Keratinocyte (primary cell): ENCODE measurements around the gene MDN1. TPM values are rescaled to one million over a fixed set of nuclear protein-coding genes. Genes with fewer than 3 reads are reported as not detected.
A peak's percentile ranks its signal among the peaks of the same experiment; 100 is the strongest.

ENCODE experiments used
- DNase-seq: peaks from one replicate; pipeline ENCODE4 v3.0.0-alpha.2; 2011; ENCODE audit warnings: low read depth, missing footprints, low spot score
- FAIRE-seq: peaks from 2 replicates; lab custom pipeline; 2011; peaks lifted over from hg19 to GRCh38; lab: Jason Lieb, UNC
- H2AFZ ChIP-seq: 2 replicates; pipeline ENCODE4 v1.6.0; 2012; ENCODE audit warnings: low read length, control low read depth, inconsistent platforms; ENCODE audit not compliant: control insufficient read depth
- H3K27ac ChIP-seq: 2 replicates; pipeline ENCODE4 v1.5.1; 2011; ENCODE audit warnings: low read length; ENCODE audit not compliant: control insufficient read depth, insufficient read depth
- H3K27me3 ChIP-seq: 3 replicates; pipeline ENCODE4 v1.6.0; 2011; ENCODE audit warnings: low read length; ENCODE audit not compliant: control insufficient read depth, insufficient read depth; ENCODE audit errors: extremely low read depth
- H3K36me3 ChIP-seq, 2 experiments: 2 replicates in 1 of 2; 3 replicates in 1 of 2; pipeline ENCODE4 v1.5.1; 2011; ENCODE audit warnings: low read length in 2 of 2, mild to moderate bottlenecking in 1 of 2; ENCODE audit not compliant: control insufficient read depth in 2 of 2, insufficient read depth in 2 of 2; ENCODE audit errors: extremely low read depth in 1 of 2
- H3K4me1 ChIP-seq: 3 replicates; pipeline ENCODE4 v1.5.1; 2011; ENCODE audit warnings: low read length; ENCODE audit not compliant: control insufficient read depth, insufficient read depth; ENCODE audit errors: extremely low read depth
- H3K4me2 ChIP-seq: 3 replicates; pipeline ENCODE4 v1.6.0; 2011; ENCODE audit warnings: low read depth, low read length; ENCODE audit not compliant: control insufficient read depth, insufficient read depth; ENCODE audit errors: extremely low read depth
- H3K4me3 ChIP-seq, 3 experiments: fragments of 200-600 bp in 1 of 3; sonication (generic) in 1 of 3; 2 replicates in 2 of 3; 3 replicates in 1 of 3; pipeline ENCODE4 v1.5.1; 2011 to 2016; ENCODE audit warnings: low read length in 3 of 3, mild to moderate bottlenecking in 3 of 3, control low read depth in 2 of 3, inconsistent platforms in 1 of 3, low read depth in 1 of 3, mixed read lengths in 1 of 3, mixed run types in 1 of 3, moderate library complexity in 1 of 3; ENCODE audit not compliant: control insufficient read depth in 2 of 3, insufficient read depth in 2 of 3; ENCODE audit errors: extremely low read depth in 1 of 3
- H3K79me2 ChIP-seq: 2 replicates; pipeline ENCODE4 v1.6.0; 2012; ENCODE audit warnings: low read length; ENCODE audit not compliant: control insufficient read depth, insufficient read depth
- H3K9ac ChIP-seq: 3 replicates; pipeline ENCODE4 v1.6.0; 2011; ENCODE audit warnings: low read length; ENCODE audit not compliant: control insufficient read depth, insufficient read depth; ENCODE audit errors: extremely low read depth
- H3K9me1 ChIP-seq: 3 replicates; pipeline ENCODE4 v1.6.0; 2011; ENCODE audit warnings: low read length; ENCODE audit not compliant: control insufficient read depth, insufficient read depth; ENCODE audit errors: extremely low read depth
- H3K9me3 ChIP-seq: 2 replicates; pipeline ENCODE4 v1.5.1; 2012; ENCODE audit warnings: low read depth, low read length; ENCODE audit not compliant: control insufficient read depth
- H4K20me1 ChIP-seq: 3 replicates; pipeline ENCODE4 v1.6.0; 2011; ENCODE audit warnings: low read length; ENCODE audit not compliant: control insufficient read depth, insufficient read depth; ENCODE audit errors: extremely low read depth
- EZH2 ChIP-seq: IDR thresholded peaks from one replicate; pipeline ENCODE4 v1.6.1; 2012; ENCODE audit warnings: inconsistent platforms, mild to moderate bottlenecking, low read length, moderate library complexity
- dilution Hi-C: fragments of 300-500 bp; cut with MboI; formaldehyde crosslinking; loops from one replicate; pipeline ENCODE4 v1.7.0; 2020; ENCODE audit warnings: low sequenced_read_pairs; ENCODE audit not compliant: extremely low pct_ligation_motif_present
- polyA plus RNA-seq, 5 experiments: library from polyadenylated mRNA; depleted of rRNA in 3 of 5; stranded (reverse) in 3 of 5; stranded (forward) in 1 of 5; unstranded in 1 of 5; fragments of >200 nt; gene quantifications; 1 replicate in 1 of 5; 2 replicates in 3 of 5; 3 replicates in 1 of 5; pipeline versions ENCODE4 v1.2.1 to v1.2.3, GENCODE V29; 2011 to 2012; ENCODE audit warnings: missing spikeins in 2 of 5, low read depth in 1 of 5, low replicate concordance in 1 of 5
- TF ChIP-seq, protein P1 (sequence below), 3 experiments: IDR thresholded peaks in 1 of 3; conservative IDR thresholded peaks in 1 of 3; optimal IDR thresholded peaks in 1 of 3; 2 replicates in 2 of 3; 3 replicates in 1 of 3; pipeline versions ENCODE3 to v1.5.1; 2011; ENCODE audit warnings: low read length in 3 of 3, mild to moderate bottlenecking in 3 of 3, moderate library complexity in 2 of 3, control low read depth in 1 of 3, inconsistent platforms in 1 of 3; ENCODE audit not compliant: insufficient read depth in 2 of 3; ENCODE audit errors: extremely low read depth in 1 of 3

MDN1 gene
- polyA plus RNA-seq, 1 donor (not counting 4 experiments of a cell fraction or from before 2014, with no cell fraction given), result 16.0 TPM

DNA sequence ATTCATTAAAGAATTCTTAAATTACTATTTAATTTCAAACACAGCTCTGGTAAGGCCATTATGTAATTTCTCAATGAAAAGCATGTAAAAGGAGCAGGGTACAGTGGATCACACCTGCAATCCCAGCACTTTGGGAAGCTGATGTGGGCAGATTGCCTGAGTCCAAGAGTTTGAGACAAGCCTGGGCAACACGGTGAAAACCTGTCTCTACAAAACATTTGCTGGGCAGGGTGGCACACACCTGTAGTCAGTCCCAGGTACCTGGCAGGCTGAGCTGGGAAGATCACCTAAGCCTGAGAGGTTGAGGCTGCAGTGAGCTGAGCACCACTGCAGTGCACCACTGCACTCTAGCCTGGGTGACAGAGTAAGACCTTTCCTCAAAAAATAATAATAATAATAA is 37.4 kb downstream of the MDN1 start:
- Histone ChIP-seq H3K4me3 (no peak overlapping the region), H3K27ac (no peak overlapping the region), H3K9me1 (no peaks in the 10 kb centered on the region), H3K36me3 (peaks cover 5 to 11% of the 10 kb centered on the region in 2 experiments), H2AFZ (no peak overlapping the region), H3K9me3 (no peaks in the 10 kb centered on the region), H3K79me2 (no peaks in the 10 kb centered on the region), H3K4me2 (no peak overlapping the region), H3K27me3 (no peaks in the 10 kb centered on the region), H3K9ac (no peak overlapping the region), H3K4me1 (no peaks in the 10 kb centered on the region), H4K20me1 (no peaks in the 10 kb centered on the region)
- TF ChIP-seq, protein P1, sequence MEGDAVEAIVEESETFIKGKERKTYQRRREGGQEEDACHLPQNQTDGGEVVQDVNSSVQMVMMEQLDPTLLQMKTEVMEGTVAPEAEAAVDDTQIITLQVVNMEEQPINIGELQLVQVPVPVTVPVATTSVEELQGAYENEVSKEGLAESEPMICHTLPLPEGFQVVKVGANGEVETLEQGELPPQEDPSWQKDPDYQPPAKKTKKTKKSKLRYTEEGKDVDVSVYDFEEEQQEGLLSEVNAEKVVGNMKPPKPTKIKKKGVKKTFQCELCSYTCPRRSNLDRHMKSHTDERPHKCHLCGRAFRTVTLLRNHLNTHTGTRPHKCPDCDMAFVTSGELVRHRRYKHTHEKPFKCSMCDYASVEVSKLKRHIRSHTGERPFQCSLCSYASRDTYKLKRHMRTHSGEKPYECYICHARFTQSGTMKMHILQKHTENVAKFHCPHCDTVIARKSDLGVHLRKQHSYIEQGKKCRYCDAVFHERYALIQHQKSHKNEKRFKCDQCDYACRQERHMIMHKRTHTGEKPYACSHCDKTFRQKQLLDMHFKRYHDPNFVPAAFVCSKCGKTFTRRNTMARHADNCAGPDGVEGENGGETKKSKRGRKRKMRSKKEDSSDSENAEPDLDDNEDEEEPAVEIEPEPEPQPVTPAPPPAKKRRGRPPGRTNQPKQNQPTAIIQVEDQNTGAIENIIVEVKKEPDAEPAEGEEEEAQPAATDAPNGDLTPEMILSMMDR (optimal IDR thresholded peaks at IDR 0.05 in 1 of 3, IDR thresholded peaks at IDR 0.05 in 1 of 3, conservative IDR thresholded peaks at IDR 0.05 in 1 of 3; ENCODE audit: extremely low read depth in 1 of 3, insufficient read depth in 2 of 3, low read length in 3 of 3), result no peak
- TF ChIP-seq EZH2, result no peak
- FAIRE-seq (peak; percentile 75), DNase-seq (no peak)
- dilution Hi-C loops, result no loop called here

DNA sequence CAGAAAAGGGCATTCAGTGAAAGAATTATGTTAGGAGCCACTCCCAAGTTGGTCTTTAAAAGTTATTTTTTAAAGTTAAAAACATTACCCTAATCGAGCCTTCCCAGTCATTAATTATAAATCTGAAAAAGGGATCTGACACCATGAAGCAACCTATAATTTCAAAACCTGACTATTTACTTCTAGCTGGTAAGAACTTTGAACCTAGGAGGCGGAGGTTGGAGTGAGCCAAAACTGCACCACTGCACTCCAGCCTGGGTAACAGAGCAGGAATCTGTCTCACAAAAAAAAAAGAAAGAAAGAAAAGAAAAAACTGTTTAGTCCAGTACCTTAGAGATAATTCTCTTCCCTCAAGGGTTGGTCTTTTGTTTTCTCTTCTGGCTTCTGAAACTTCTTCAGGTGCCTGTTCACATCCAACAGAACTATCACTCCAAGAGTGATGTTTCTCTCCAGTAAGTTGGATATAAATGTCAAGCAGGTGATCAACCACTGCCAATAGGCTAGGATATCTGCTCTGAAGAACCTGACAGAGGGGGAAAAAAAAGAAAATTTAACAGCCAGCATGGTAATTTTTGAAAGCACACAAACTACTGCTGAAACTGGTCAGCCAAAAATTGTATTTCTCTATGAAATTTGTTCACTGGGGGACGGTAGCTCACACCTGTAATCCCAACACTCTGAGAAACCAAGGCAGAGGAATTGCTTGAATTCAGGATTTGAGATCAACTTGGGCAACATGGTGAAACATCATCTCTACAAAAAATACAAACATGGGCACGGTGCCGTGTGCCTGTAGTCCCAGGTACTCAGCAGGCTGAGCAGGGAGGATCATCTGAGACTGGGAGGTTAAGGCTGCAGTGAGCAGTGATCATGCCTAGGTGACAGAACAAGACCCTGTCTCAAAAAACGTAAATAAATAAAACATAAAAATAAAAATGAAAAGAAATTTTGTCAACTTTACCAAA is 38.2 kb downstream of the MDN1 start:
- FAIRE-seq, result no peak
- DNase-seq, result no peak
- H4K20me1 ChIP-seq, result no peaks in the 10 kb centered on the region
- no peaks in the 10 kb centered on the region for H3K27me3 ChIP-seq
- H2AFZ ChIP-seq, result no peak overlapping the region
- no peaks in the 10 kb centered on the region for H3K79me2 ChIP-seq
- H3K9ac ChIP-seq, result no peak overlapping the region
- no peaks in the 10 kb centered on the region for H3K9me3 ChIP-seq
- no peaks in the 10 kb centered on the region for H3K9me1 ChIP-seq
- no peak for TF ChIP-seq EZH2
- TF ChIP-seq, protein P1 (optimal IDR thresholded peaks at IDR 0.05 in 1 of 3, IDR thresholded peaks at IDR 0.05 in 1 of 3, conservative IDR thresholded peaks at IDR 0.05 in 1 of 3; ENCODE audit: extremely low read depth in 1 of 3, insufficient read depth in 2 of 3, low read length in 3 of 3), result no peak
- no peak overlapping the region for H3K4me3 ChIP-seq
- dilution Hi-C loops, result no loop called here
- peaks cover 6 to 12% of the 10 kb centered on the region in 2 experiments for H3K36me3 ChIP-seq
- no peaks in the 10 kb centered on the region for H3K4me1 ChIP-seq
- no peak overlapping the region for H3K27ac ChIP-seq
- no peak overlapping the region for H3K4me2 ChIP-seq
